HCT116 (cell line): ENCODE measurements around the gene C20orf96. TPM values are rescaled to one million over a fixed set of nuclear protein-coding genes. Genes with fewer than 3 reads are reported as not detected.

Source experiments
- ATAC-seq: fragments of 200-7000 bp; cut with Tn5 transposase; 2 replicates; pipeline ENCODE4 v1.9.1; 2020; ENCODE audit warnings: mild to moderate bottlenecking, moderate library complexity
- BruUV-seq: library from RNA; stranded (reverse); fragments of 400-500 nt; replicated peaks from 2 replicates; lab custom pipeline; 2021; lab: Mats Ljungman, UMichigan
- CTCF ChIA-PET: fragments of 300-600 bp; sonication (Branson Sonifier 250); formaldehyde crosslinking; loops from one replicate; lab custom pipeline; 2021; ENCODE audit warnings: antibody characterized with exemption; lab: Charles Lee
- POLR2A ChIA-PET: fragments of 300-600, 350-600 bp; sonication (Branson Sonifier 250); formaldehyde crosslinking; loops from one replicate; lab custom pipeline; 2021; ENCODE audit warnings: antibody characterized with exemption; lab: Charles Lee
- RAD21 ChIA-PET, 2 experiments: fragments of 300-600 bp; sonication (Branson Sonifier 250); formaldehyde crosslinking; loops; one replicate each; lab custom pipeline; 2023; ENCODE audit warnings: low total read pairs in 2 of 2; ENCODE audit not compliant: uncharacterized antibody in 2 of 2, unreplicated experiment in 2 of 2, low non-redundant PET in 1 of 2; lab: Charles Lee
- DNase-seq: peaks from one replicate; pipeline ENCODE4 v3.0.0-alpha.2; 2010; ENCODE audit warnings: low read depth, low spot score
- H2AFZ ChIP-seq: fragments of 200-600 bp; shearing (Covaris generic), sonication (generic); 2 replicates; pipeline ENCODE4 v1.6.1; 2017; ENCODE audit warnings: low read depth, mixed run types, mixed read lengths, antibody characterized with exemption, low read length; ENCODE audit not compliant: poor library complexity, severe bottlenecking
- H3K27ac ChIP-seq: 2 replicates; pipeline ENCODE4 v1.5.1; 2012; ENCODE audit warnings: low read depth, low read length
- H3K27me3 ChIP-seq: fragments of 200-600 bp; sonication (generic); 2 replicates; pipeline ENCODE4 v1.6.1; 2016; ENCODE audit warnings: mixed run types, low read length, mixed read lengths; ENCODE audit not compliant: insufficient read depth
- H3K36me3 ChIP-seq, 2 experiments: fragments of 200-500 bp in 1 of 2; fragments of 200-600 bp in 1 of 2; sonication (Bioruptor generic) in 1 of 2; sonication (generic) in 1 of 2; 2 replicates each; pipeline versions ENCODE4 v1.5.1 to v1.6.1; 2014 to 2016; ENCODE audit warnings: low read length in 2 of 2, inconsistent platforms in 1 of 2, mixed read lengths in 1 of 2, mixed run types in 1 of 2; ENCODE audit not compliant: insufficient read depth in 2 of 2, control insufficient read depth in 1 of 2
- H3K4me1 ChIP-seq, 2 experiments: fragments of 200-600 bp in 1 of 2; sonication (generic) in 1 of 2; 2 replicates each; pipeline versions ENCODE4 v1.5.1 to v1.6.1; 2012 to 2017; ENCODE audit warnings: low read length in 2 of 2, inconsistent platforms in 1 of 2, mild to moderate bottlenecking in 1 of 2, mixed read lengths in 1 of 2, mixed run types in 1 of 2, moderate library complexity in 1 of 2; ENCODE audit not compliant: insufficient read depth in 2 of 2, control insufficient read depth in 1 of 2
- H3K4me2 ChIP-seq: fragments of 200-600 bp; sonication (generic); 2 replicates; pipeline ENCODE4 v1.6.1; 2017; ENCODE audit warnings: mixed run types, low read length, mixed read lengths
- H3K4me3 ChIP-seq, 2 experiments: fragments of 200-600 bp in 1 of 2; sonication (generic) in 1 of 2; replicated peaks in 1 of 2; 2 replicates each; pipeline ENCODE4 v1.5.1; 2011 to 2016; ENCODE audit warnings: low read length in 2 of 2, control low read depth in 1 of 2, low read depth in 1 of 2, mild to moderate bottlenecking in 1 of 2, mixed read lengths in 1 of 2, mixed run types in 1 of 2
- H3K79me2 ChIP-seq: fragments of 200-600 bp; sonication (generic); 2 replicates; pipeline ENCODE4 v1.6.1; 2017; ENCODE audit warnings: mild to moderate bottlenecking, mixed run types, low read length, moderate library complexity, mixed read lengths; ENCODE audit not compliant: insufficient read depth
- H3K9ac ChIP-seq: fragments of 200-600 bp; sonication (generic); 2 replicates; pipeline ENCODE4 v1.6.1; 2016; ENCODE audit warnings: low read length, mixed read lengths
- H3K9me2 ChIP-seq: fragments of 200-600 bp; sonication (generic), shearing (Covaris generic); 2 replicates; pipeline ENCODE4 v1.6.1; 2017; ENCODE audit warnings: mixed run types, mild to moderate bottlenecking, moderate library complexity; ENCODE audit not compliant: insufficient read depth
- H3K9me3 ChIP-seq, 2 experiments: fragments of 200-500 bp in 1 of 2; fragments of 200-600 bp in 1 of 2; sonication (Bioruptor generic) in 1 of 2; sonication (generic) in 1 of 2; 2 replicates each; pipeline ENCODE4 v1.6.1; 2014 to 2017; ENCODE audit warnings: low read length in 2 of 2, mixed read lengths in 2 of 2, inconsistent platforms in 1 of 2, low read depth in 1 of 2, mild to moderate bottlenecking in 1 of 2, mixed run types in 1 of 2, moderate library complexity in 1 of 2; ENCODE audit not compliant: control insufficient read depth in 1 of 2, insufficient read depth in 1 of 2
- H4K20me1 ChIP-seq: fragments of 200-600 bp; sonication (generic), shearing (Covaris generic); 2 replicates; pipeline ENCODE4 v1.6.1; 2017; ENCODE audit warnings: mixed run types, mild to moderate bottlenecking, moderate library complexity; ENCODE audit not compliant: insufficient read depth
- CBX3 ChIP-seq: IDR thresholded peaks from 2 replicates; pipeline ENCODE4 v1.6.1; 2012; ENCODE audit warnings: low read depth
- EGR1 ChIP-seq: IDR thresholded peaks from 2 replicates; pipeline ENCODE4 v1.6.1; 2012; ENCODE audit warnings: low read depth
- ELF1 ChIP-seq: IDR thresholded peaks from 2 replicates; pipeline ENCODE4 v1.6.1; 2012; ENCODE audit warnings: low read depth, borderline replicate concordance
- EZH2 ChIP-seq: fragments of 200-600 bp; sonication (generic); IDR thresholded peaks from 2 replicates; pipeline ENCODE4 v1.6.1; 2017; ENCODE audit warnings: antibody characterized with exemption, mixed run types
- EZH2phosphoT487 ChIP-seq: fragments of 200-600 bp; IDR thresholded peaks from 2 replicates; pipeline ENCODE4 v1.6.1; 2018; ENCODE audit warnings: antibody characterized with exemption, borderline replicate concordance
- FOSL1 ChIP-seq: IDR thresholded peaks from 2 replicates; pipeline ENCODE4 v1.6.1; 2012; ENCODE audit warnings: low read depth
- JUND ChIP-seq: IDR thresholded peaks from 2 replicates; pipeline ENCODE4 v1.6.1; 2012
- POLR2A ChIP-seq: IDR thresholded peaks from 2 replicates; pipeline ENCODE4 v1.7.0; 2011; ENCODE audit warnings: borderline replicate concordance; ENCODE audit not compliant: insufficient read depth, insufficient read length; ENCODE audit errors: extremely low read depth
- POLR2AphosphoS5 ChIP-seq: IDR thresholded peaks from 2 replicates; pipeline ENCODE4 v1.6.1; 2011; ENCODE audit warnings: mild to moderate bottlenecking, low read depth, low read length, moderate library complexity
- SIN3A ChIP-seq: IDR thresholded peaks from 2 replicates; pipeline ENCODE4 v1.6.1; 2012; ENCODE audit warnings: low read depth
- SP1 ChIP-seq: IDR thresholded peaks from 2 replicates; pipeline ENCODE4 v1.6.1; 2012; ENCODE audit warnings: low read depth
- TCF7L2 ChIP-seq: IDR thresholded peaks from 2 replicates; pipeline ENCODE4 v1.7.0; 2011; ENCODE audit warnings: borderline replicate concordance, inconsistent platforms; ENCODE audit not compliant: insufficient read depth, insufficient read length; ENCODE audit errors: extremely low read depth
- intact Hi-C: fragments of 100-400 bp; cut with micrococcal nuclease; formaldehyde crosslinking; loops from 2 replicates; pipeline ENCODE4 v1.10.0; 2022
- total RNA-seq: library from RNA; stranded (reverse); gene quantifications from one replicate; pipeline ENCODE4 v1.2.1, GENCODE V29; 2021; ENCODE audit not compliant: unreplicated experiment
- TF ChIP-seq, protein P1 (sequence below), 3 experiments: fragments of 200-600 bp in 1 of 3; sonication (generic) in 1 of 3; IDR thresholded peaks in 2 of 3; conservative IDR thresholded peaks in 1 of 3; 2 replicates each; pipeline ENCODE4 v1.5.1; 2012 to 2017; ENCODE audit warnings: low read depth in 2 of 3, low read length in 2 of 3, antibody characterized with exemption in 1 of 3, borderline replicate concordance in 1 of 3, control low read depth in 1 of 3, mild to moderate bottlenecking in 1 of 3, mixed read lengths in 1 of 3, mixed run types in 1 of 3, moderate library complexity in 1 of 3; ENCODE audit not compliant: insufficient read depth in 1 of 3
- TF ChIP-seq, protein P2 (sequence below): IDR thresholded peaks from 2 replicates; pipeline ENCODE4 v1.6.1; 2011; ENCODE audit warnings: mild to moderate bottlenecking, low read length, moderate library complexity; ENCODE audit not compliant: insufficient replicate concordance; ENCODE audit errors: extremely low read depth
- TF ChIP-seq, protein P3 (sequence below): IDR thresholded peaks from 2 replicates; pipeline ENCODE4 v1.6.1; 2012

Gene C20orf96
- total RNA-seq, 1 experiment from 2014 or later = 22.1 TPM

DNA sequence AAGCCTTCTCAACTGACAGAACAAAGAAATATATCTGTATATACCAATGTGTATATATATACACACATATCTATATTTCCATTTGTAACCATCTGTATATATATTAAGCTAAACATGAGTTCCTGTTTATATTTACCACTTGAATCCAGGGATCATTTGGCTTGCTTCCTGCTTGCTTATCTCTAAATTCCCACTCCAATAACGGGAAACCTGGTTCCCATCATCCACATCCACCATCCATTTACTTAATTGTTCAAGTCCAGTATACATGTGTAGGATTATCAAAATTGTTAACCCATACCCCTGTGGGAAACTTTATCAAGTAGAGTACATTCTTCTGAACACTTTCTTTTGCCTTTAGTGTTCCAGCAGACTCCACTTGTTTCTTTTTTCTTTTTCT, 22.3 kb upstream of the C20orf96 start (continued):
- TF ChIP-seq, protein P1, sequence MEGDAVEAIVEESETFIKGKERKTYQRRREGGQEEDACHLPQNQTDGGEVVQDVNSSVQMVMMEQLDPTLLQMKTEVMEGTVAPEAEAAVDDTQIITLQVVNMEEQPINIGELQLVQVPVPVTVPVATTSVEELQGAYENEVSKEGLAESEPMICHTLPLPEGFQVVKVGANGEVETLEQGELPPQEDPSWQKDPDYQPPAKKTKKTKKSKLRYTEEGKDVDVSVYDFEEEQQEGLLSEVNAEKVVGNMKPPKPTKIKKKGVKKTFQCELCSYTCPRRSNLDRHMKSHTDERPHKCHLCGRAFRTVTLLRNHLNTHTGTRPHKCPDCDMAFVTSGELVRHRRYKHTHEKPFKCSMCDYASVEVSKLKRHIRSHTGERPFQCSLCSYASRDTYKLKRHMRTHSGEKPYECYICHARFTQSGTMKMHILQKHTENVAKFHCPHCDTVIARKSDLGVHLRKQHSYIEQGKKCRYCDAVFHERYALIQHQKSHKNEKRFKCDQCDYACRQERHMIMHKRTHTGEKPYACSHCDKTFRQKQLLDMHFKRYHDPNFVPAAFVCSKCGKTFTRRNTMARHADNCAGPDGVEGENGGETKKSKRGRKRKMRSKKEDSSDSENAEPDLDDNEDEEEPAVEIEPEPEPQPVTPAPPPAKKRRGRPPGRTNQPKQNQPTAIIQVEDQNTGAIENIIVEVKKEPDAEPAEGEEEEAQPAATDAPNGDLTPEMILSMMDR (IDR thresholded peaks at IDR 0.05 in 2 of 3, conservative IDR thresholded peaks at IDR 0.05 in 1 of 3; ENCODE audit: borderline replicate concordance in 1 of 3, insufficient read depth in 1 of 3, low read depth in 2 of 3, low read length in 2 of 3) = no peak
- no peak for TF ChIP-seq EGR1
- TF ChIP-seq, all 23 proteins: peak for 0

DNA sequence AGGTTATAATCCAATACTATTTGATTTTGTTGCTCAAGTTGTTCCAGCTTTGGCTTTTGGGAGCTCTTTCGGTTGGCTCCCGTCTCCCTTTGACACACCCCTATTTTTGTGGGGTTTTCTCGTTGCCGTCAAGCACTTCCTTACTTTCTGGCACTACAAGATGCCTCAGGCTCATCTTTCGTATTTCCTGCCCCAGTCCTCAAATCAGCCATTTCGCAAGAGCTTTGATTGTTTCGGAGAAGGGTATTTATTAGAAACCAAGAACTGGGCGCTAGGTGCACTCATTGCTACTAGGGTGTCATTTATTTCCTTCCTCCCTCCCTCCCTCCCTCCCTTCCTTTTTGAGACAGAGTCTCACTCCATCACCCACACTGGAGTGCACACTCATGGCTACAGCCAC, 21.5 kb upstream of the C20orf96 start:
- H3K79me2 ChIP-seq = no peaks in the 10 kb centered on the region
- no peaks in the 10 kb centered on the region for H3K9me2 ChIP-seq
- peaks cover 0 to 12% of the 10 kb centered on the region in 2 experiments; a peak in 2 of 4 replicates for H3K4me1 ChIP-seq
- H3K36me3 ChIP-seq = no peaks in the 10 kb centered on the region
- no peak for ATAC-seq
- no peak overlapping the region for H3K27ac ChIP-seq
- ChIA-PET RAD21 (no interaction called here), CTCF (no interaction called here), POLR2A (no interaction called here)
- H2AFZ ChIP-seq = no peak overlapping the region
- H3K9me3 ChIP-seq = no peaks in the 10 kb centered on the region
- no peak overlapping the region for H3K4me3 ChIP-seq
- no peak for DNase-seq
- H3K4me2 ChIP-seq = no peak overlapping the region
- H3K9ac ChIP-seq = no peak overlapping the region
- H3K27me3 ChIP-seq = no peaks in the 10 kb centered on the region
- no TSS peak for BruUV-seq
- H4K20me1 ChIP-seq = no peaks in the 10 kb centered on the region
- intact Hi-C loops = no loop called here
- TF ChIP-seq, protein P1 (IDR thresholded peaks at IDR 0.05 in 2 of 3, conservative IDR thresholded peaks at IDR 0.05 in 1 of 3; ENCODE audit: borderline replicate concordance in 1 of 3, insufficient read depth in 1 of 3, low read depth in 2 of 3, low read length in 2 of 3) = no peak
- TF ChIP-seq SIN3A = no peak
- TF ChIP-seq, protein P2, sequence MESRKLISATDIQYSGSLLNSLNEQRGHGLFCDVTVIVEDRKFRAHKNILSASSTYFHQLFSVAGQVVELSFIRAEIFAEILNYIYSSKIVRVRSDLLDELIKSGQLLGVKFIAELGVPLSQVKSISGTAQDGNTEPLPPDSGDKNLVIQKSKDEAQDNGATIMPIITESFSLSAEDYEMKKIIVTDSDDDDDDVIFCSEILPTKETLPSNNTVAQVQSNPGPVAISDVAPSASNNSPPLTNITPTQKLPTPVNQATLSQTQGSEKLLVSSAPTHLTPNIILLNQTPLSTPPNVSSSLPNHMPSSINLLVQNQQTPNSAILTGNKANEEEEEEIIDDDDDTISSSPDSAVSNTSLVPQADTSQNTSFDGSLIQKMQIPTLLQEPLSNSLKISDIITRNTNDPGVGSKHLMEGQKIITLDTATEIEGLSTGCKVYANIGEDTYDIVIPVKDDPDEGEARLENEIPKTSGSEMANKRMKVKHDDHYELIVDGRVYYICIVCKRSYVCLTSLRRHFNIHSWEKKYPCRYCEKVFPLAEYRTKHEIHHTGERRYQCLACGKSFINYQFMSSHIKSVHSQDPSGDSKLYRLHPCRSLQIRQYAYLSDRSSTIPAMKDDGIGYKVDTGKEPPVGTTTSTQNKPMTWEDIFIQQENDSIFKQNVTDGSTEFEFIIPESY = no peak
- no peak for TF ChIP-seq TCF7L2
- TF ChIP-seq ELF1 = no peak
- no peak for TF ChIP-seq POLR2A
- TF ChIP-seq EGR1 = no peak
- no peak for TF ChIP-seq CBX3
- TF ChIP-seq JUND = no peak
- TF ChIP-seq EZH2phosphoT487 = no peak
- TF ChIP-seq EZH2 = no peak
- TF ChIP-seq, protein P3, sequence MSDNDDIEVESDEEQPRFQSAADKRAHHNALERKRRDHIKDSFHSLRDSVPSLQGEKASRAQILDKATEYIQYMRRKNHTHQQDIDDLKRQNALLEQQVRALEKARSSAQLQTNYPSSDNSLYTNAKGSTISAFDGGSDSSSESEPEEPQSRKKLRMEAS = no peak
- no peak for TF ChIP-seq POLR2AphosphoS5
- no peak for TF ChIP-seq SP1
- no peak for TF ChIP-seq FOSL1
